GDM1 (cell line): ENCODE data around the gene CD99L2.

Source experiments
- DNase-seq: peaks from one replicate; lab custom pipeline; 2025; lab: John Stamatoyannopoulos, UW

CD99L2 gene

GRCh38 chrX:150781677-150782076 lies 116.8 kb downstream of the CD99L2 start:
- DNase-seq, result no peak

GRCh38 chrX:150779385-150779784 lies 119.1 kb downstream of the CD99L2 start:
- DNase-seq, result no peak

GRCh38 chrX:150777328-150777992 lies 121.0 kb downstream of the CD99L2 start:
- DNase-seq, result no peak

- no peak for DNase-seq
These were observed 122.7 kb downstream of the CD99L2 start for GRCh38 chrX:150775569-150776350.

- no peak for DNase-seq
These were observed 123.5 kb downstream of the CD99L2 start for GRCh38 chrX:150774798-150775568.

- no peak for DNase-seq
These were observed 124.8 kb downstream of the CD99L2 start for GRCh38 chrX:150773634-150774033.

- no peak for DNase-seq
These were observed 125.4 kb downstream of the CD99L2 start for GRCh38 chrX:150773117-150773516.

- DNase-seq, result peak; percentile 13
These were observed 126.1 kb downstream of the CD99L2 start for GRCh38 chrX:150772150-150772970.

- no peak for DNase-seq
These were observed 127.4 kb downstream of the CD99L2 start for GRCh38 chrX:150771116-150771515.

- no peak for DNase-seq
These were observed 127.8 kb downstream of the CD99L2 start for GRCh38 chrX:150770623-150771022.

- DNase-seq, result no peak
These were observed 129.1 kb downstream of the CD99L2 start for GRCh38 chrX:150769408-150769807.

- DNase-seq, result no peak
These were observed 129.8 kb downstream of the CD99L2 start for GRCh38 chrX:150768580-150769190.

GRCh38 chrX:150768132-150768485 lies 130.4 kb downstream of the CD99L2 start:
- no peak for DNase-seq

GRCh38 chrX:150767475-150768131 lies 130.9 kb downstream of the CD99L2 start:
- no peak for DNase-seq

GRCh38 chrX:150767045-150767395 lies 131.4 kb downstream of the CD99L2 start:
- DNase-seq, result no peak

- no peak for DNase-seq
These were observed 132.0 kb downstream of the CD99L2 start for GRCh38 chrX:150766351-150767044.

- no peak for DNase-seq
These were observed 132.6 kb downstream of the CD99L2 start for GRCh38 chrX:150765782-150766350.

- no peak for DNase-seq
These were observed 133.2 kb downstream of the CD99L2 start for GRCh38 chrX:150765237-150765636.

- DNase-seq, result no peak
These were observed 134.7 kb downstream of the CD99L2 start for GRCh38 chrX:150763810-150764209.

- DNase-seq, result no peak
These were observed 135.1 kb downstream of the CD99L2 start for GRCh38 chrX:150763303-150763797.
